C4-2B (cell line): ENCODE results near the gene RAB15.
A peak's percentile ranks its signal among the peaks of the same experiment; 100 is the strongest.

Experiments used
- H3K27ac ChIP-seq: fragments of 450-650 bp; 2 replicates; pipeline ENCODE4 v1.5.1; 2017
- CTCF ChIP-seq: fragments of 450-650 bp; conservative IDR thresholded peaks from 2 replicates; pipeline ENCODE4 v1.5.1; 2017; ENCODE audit warnings: mild to moderate bottlenecking
- ZFX ChIP-seq: fragments of 450-650 bp; IDR thresholded peaks from 2 replicates; pipeline ENCODE4 v1.6.1; 2017

The RAB15 gene

GRCh38 chr14:64968167-64968566 is 4.0 kb downstream of the RAB15 start:
- no peak overlapping the region for H3K27ac ChIP-seq
- TF ChIP-seq ZFX (no peak), CTCF (no peak)

- TF ChIP-seq CTCF = no peak
- no peak for TF ChIP-seq ZFX
- peak overlapping the region; percentile 51 for H3K27ac ChIP-seq
These were observed 5.2 kb downstream of the RAB15 start for GRCh38 chr14:64966976-64967375.

- 0 out of 2 replicates have a peak overlapping the region, but pooled peaks have one; percentile 1 for H3K27ac ChIP-seq
- no peak for TF ChIP-seq CTCF
- TF ChIP-seq ZFX = no peak
These were observed 6.7 kb downstream of the RAB15 start for GRCh38 chr14:64965356-64966000.

- TF ChIP-seq ZFX (no peak), CTCF (no peak)
- H3K27ac ChIP-seq = no peak overlapping the region
These were observed 8.5 kb downstream of the RAB15 start for GRCh38 chr14:64963611-64964010.

- H3K27ac ChIP-seq = peak overlapping the region; percentile 20
- TF ChIP-seq CTCF (no peak; the same call in 1 of the 2 replicates), ZFX (no peak)
These were observed 11.3 kb downstream of the RAB15 start for GRCh38 chr14:64960762-64961276.

GRCh38 chr14:64958743-64959142 is 13.4 kb downstream of the RAB15 start:
- TF ChIP-seq ZFX = no peak
- no peak for TF ChIP-seq CTCF
- no peak overlapping the region for H3K27ac ChIP-seq

GRCh38 chr14:64958201-64958600 is 13.9 kb downstream of the RAB15 start:
- TF ChIP-seq ZFX (no peak), CTCF (no peak)
- H3K27ac ChIP-seq = no peak overlapping the region
